IMR-90 (cell line): ENCODE measurements around the gene SAT2. TPM values are rescaled to one million over a fixed set of nuclear protein-coding genes. Genes with fewer than 3 reads are reported as not detected.

Experiments
- ATAC-seq: fragments of 200-7000 bp; cut with Tn5 transposase; 2 replicates; pipeline ENCODE4 v1.9.1; 2020; ENCODE audit warnings: low read depth, mild to moderate bottlenecking, moderate library complexity
- BruUV-seq: library from RNA; stranded (reverse); fragments of 400-500 nt; replicated peaks from 2 replicates; lab custom pipeline; 2021; lab: Mats Ljungman, UMichigan
- CTCF ChIA-PET: fragments of 300-600 bp; formaldehyde crosslinking; extraction: SDS; loops from one replicate; lab custom pipeline; 2021; ENCODE audit warnings: antibody characterized with exemption; lab: Yijun Ruan, JAX
- POLR2A ChIA-PET: fragments of 300-600 bp; sonication (Branson Sonifier 250); formaldehyde crosslinking; loops from one replicate; lab custom pipeline; 2022; ENCODE audit warnings: antibody characterized with exemption; ENCODE audit not compliant: unreplicated experiment; lab: Charles Lee
- DNase-seq: peaks from one replicate; pipeline ENCODE4 v3.0.0; 2013
- H2AFZ ChIP-seq: replicated peaks from 2 replicates; pipeline ENCODE3; 2013; ENCODE audit warnings: low read length, mild to moderate bottlenecking; ENCODE audit not compliant: poor library complexity
- H2AK5ac ChIP-seq: 2 replicates; pipeline ENCODE4 v1.6.1; 2013; ENCODE audit warnings: low read depth, low read length, inconsistent platforms
- H2AK9ac ChIP-seq: replicated peaks from 2 replicates; pipeline ENCODE3; 2013; ENCODE audit warnings: mild to moderate bottlenecking, low read depth, low read length, moderate library complexity; ENCODE audit not compliant: poor library complexity
- H2BK120ac ChIP-seq: 2 replicates; pipeline ENCODE4 v1.6.1; 2013; ENCODE audit warnings: low read depth, low read length, inconsistent platforms
- H2BK15ac ChIP-seq: 3 replicates; pipeline ENCODE4 v1.6.1; 2013; ENCODE audit warnings: low read depth, low read length, inconsistent platforms
- H2BK20ac ChIP-seq: 2 replicates; pipeline ENCODE4 v1.6.1; 2013; ENCODE audit warnings: low read depth, mild to moderate bottlenecking, inconsistent platforms, low read length, moderate library complexity
- H2BK5ac ChIP-seq: 2 replicates; pipeline ENCODE4 v1.6.1; 2013; ENCODE audit warnings: mild to moderate bottlenecking, low read depth, low read length, inconsistent platforms; ENCODE audit not compliant: poor library complexity, severe bottlenecking
- H3K14ac ChIP-seq: replicated peaks from 2 replicates; pipeline ENCODE4 v1.6.1; 2013; ENCODE audit warnings: low read depth, low read length, inconsistent platforms
- H3K18ac ChIP-seq: 2 replicates; pipeline ENCODE4 v1.6.1; 2013; ENCODE audit warnings: low read depth, low read length, control low read depth
- H3K23ac ChIP-seq: 2 replicates; pipeline ENCODE4 v1.6.1; 2013; ENCODE audit warnings: low read depth, low read length, inconsistent platforms
- H3K27ac ChIP-seq: 2 replicates; pipeline ENCODE4 v1.5.1; 2013; ENCODE audit warnings: mild to moderate bottlenecking, control low read depth, low read length; ENCODE audit not compliant: insufficient read depth
- H3K27me3 ChIP-seq: 2 replicates; pipeline ENCODE4 v1.6.1; 2013; ENCODE audit warnings: low read length; ENCODE audit not compliant: control insufficient read depth, insufficient read depth
- H3K36me3 ChIP-seq: 2 replicates; pipeline ENCODE4 v1.6.1; 2013; ENCODE audit warnings: low read length, mixed read lengths; ENCODE audit not compliant: control insufficient read depth, insufficient read depth
- H3K4ac ChIP-seq: 2 replicates; pipeline ENCODE4 v1.6.1; 2013; ENCODE audit warnings: low read depth, low read length, inconsistent platforms
- H3K4me1 ChIP-seq: 2 replicates; pipeline ENCODE4 v1.6.1; 2013; ENCODE audit warnings: low read length, mixed read lengths; ENCODE audit not compliant: control insufficient read depth, insufficient read depth
- H3K4me2 ChIP-seq: 2 replicates; pipeline ENCODE4 v1.6.1; 2013; ENCODE audit warnings: low read depth, mild to moderate bottlenecking, control low read depth, low read length, moderate library complexity
- H3K4me3 ChIP-seq: 2 replicates; pipeline ENCODE4 v1.5.1; 2013; ENCODE audit warnings: low read depth, mild to moderate bottlenecking, control low read depth, low read length, moderate library complexity; ENCODE audit not compliant: insufficient read depth
- H3K56ac ChIP-seq: 2 replicates; pipeline ENCODE4 v1.6.1; 2013; ENCODE audit warnings: low read length, inconsistent platforms; ENCODE audit not compliant: insufficient read depth; ENCODE audit errors: extremely low read depth
- H3K79me1 ChIP-seq, 2 experiments: 2 replicates each; pipeline ENCODE4 v1.6.1; 2013; ENCODE audit warnings: low read length in 2 of 2, inconsistent platforms in 1 of 2, low read depth in 1 of 2
- H3K9ac ChIP-seq: 2 replicates; pipeline ENCODE4 v1.6.1; 2013; ENCODE audit warnings: low read depth, low read length, control low read depth
- H3K9me1 ChIP-seq: 2 replicates; pipeline ENCODE4 v1.6.1; 2013; ENCODE audit warnings: low read length, inconsistent platforms; ENCODE audit not compliant: insufficient read depth
- H3K9me3 ChIP-seq: 2 replicates; pipeline ENCODE4 v1.6.1; 2013; ENCODE audit warnings: low read length; ENCODE audit not compliant: control insufficient read depth, insufficient read depth
- H4K20me1 ChIP-seq: 2 replicates; pipeline ENCODE4 v1.6.1; 2013; ENCODE audit warnings: low read length, inconsistent platforms; ENCODE audit not compliant: insufficient read depth
- H4K5ac ChIP-seq: 2 replicates; pipeline ENCODE4 v1.6.1; 2013; ENCODE audit warnings: mild to moderate bottlenecking, low read depth, low read length, control low read depth
- H4K8ac ChIP-seq, 2 experiments: 2 replicates each; pipeline ENCODE4 v1.6.1; 2013; ENCODE audit warnings: low read depth in 2 of 2, low read length in 2 of 2, control low read depth in 1 of 2, inconsistent platforms in 1 of 2
- H4K91ac ChIP-seq: 2 replicates; pipeline ENCODE4 v1.6.1; 2013; ENCODE audit warnings: low read depth, low read length, inconsistent platforms; ENCODE audit not compliant: insufficient read depth
- CEBPB ChIP-seq: IDR thresholded peaks from 2 replicates; pipeline ENCODE4 v1.6.1; 2012; ENCODE audit warnings: low read depth, low read length, improper control_type of control experiment
- CHD1 ChIP-seq: IDR thresholded peaks from 2 replicates; pipeline ENCODE4 v1.6.1; 2012; ENCODE audit warnings: low read depth, low read length, improper control_type of control experiment
- FOS ChIP-seq: fragments of 150-350 bp; IDR thresholded peaks from 2 replicates; pipeline ENCODE4 v1.6.1; 2016; ENCODE audit warnings: low read depth, low read length
- MAZ ChIP-seq: IDR thresholded peaks from 2 replicates; pipeline ENCODE4 v1.6.1; 2012; ENCODE audit warnings: low read depth, mild to moderate bottlenecking, low read length, improper control_type of control experiment, moderate library complexity, borderline replicate concordance
- MXI1 ChIP-seq: IDR thresholded peaks from 2 replicates; pipeline ENCODE4 v1.6.1; 2012; ENCODE audit warnings: low read depth, mild to moderate bottlenecking, low read length, moderate library complexity, borderline replicate concordance
- NFE2L2 ChIP-seq: fragments of 150-350 bp; IDR thresholded peaks from 2 replicates; pipeline ENCODE4 v1.6.1; 2016; ENCODE audit warnings: low read depth, mild to moderate bottlenecking, low read length
- POLR2A ChIP-seq: IDR thresholded peaks from 2 replicates; pipeline ENCODE4 v1.6.1; 2012; ENCODE audit warnings: mild to moderate bottlenecking, low read depth, low read length
- RAD21 ChIP-seq: IDR thresholded peaks from 2 replicates; pipeline ENCODE4 v1.6.1; 2012; ENCODE audit warnings: low read length, improper control_type of control experiment
- RCOR1 ChIP-seq: IDR thresholded peaks from 2 replicates; pipeline ENCODE4 v1.6.1; 2012; ENCODE audit warnings: mild to moderate bottlenecking, low read length, improper control_type of control experiment; ENCODE audit not compliant: insufficient replicate concordance
- RFX5 ChIP-seq: IDR thresholded peaks from 2 replicates; pipeline ENCODE4 v1.8.0; 2012; ENCODE audit warnings: low read depth, mild to moderate bottlenecking, low read length, moderate library complexity
- SMC3 ChIP-seq: fragments of 150-350 bp; IDR thresholded peaks from 2 replicates; pipeline ENCODE4 v1.6.1; 2016; ENCODE audit warnings: low read depth, mild to moderate bottlenecking, antibody characterized with exemption, low read length, moderate library complexity
- USF2 ChIP-seq: fragments of 150-350 bp; IDR thresholded peaks from 2 replicates; pipeline ENCODE4 v1.6.1; 2017; ENCODE audit warnings: mild to moderate bottlenecking, antibody characterized with exemption, low read length, low read depth
- WGBS, 2 experiments: methylation state at CpG; one replicate each; pipeline versions ENCODE4 v1.1.5 to v1.1.7; 2013; ENCODE audit warnings: missing lambda C conversion rate in 2 of 2; ENCODE audit not compliant: insufficient read length in 1 of 2; ENCODE audit errors: extremely low coverage in 2 of 2; 5-methylcytosine and 5-hydroxymethylcytosine counted together
- dilution Hi-C: fragments of 300-500 bp; cut with HindIII; formaldehyde crosslinking; loops from one replicate; pipeline ENCODE4 v1.14.3; 2018; ENCODE audit warnings: low sequenced_read_pairs; ENCODE audit not compliant: unreplicated experiment
- in situ Hi-C: fragments of 300-500 bp; cut with MboI; formaldehyde crosslinking; loops from 3 replicates; pipeline ENCODE4 v1.14.3; 2019; ENCODE audit warnings: low sequenced_read_pairs, inconsistent platforms, mixed read lengths
- intact Hi-C: fragments of 100-400 bp; cut with micrococcal nuclease; formaldehyde crosslinking; loops from 2 replicates; pipeline ENCODE4 v1.10.0; 2022
- polyA plus RNA-seq, 3 experiments: library from polyadenylated mRNA; depleted of rRNA; stranded (reverse); fragments of >200 nt; gene quantifications; 2 replicates each; pipeline ENCODE4 v1.2.3, GENCODE V29; 2012; ENCODE audit warnings: low replicate concordance in 1 of 3
- total RNA-seq: library from RNA; depleted of rRNA; stranded (reverse); fragments of >200 nt; gene quantifications from 2 replicates; pipeline ENCODE4 v1.2.3, GENCODE V29; 2012
- TF ChIP-seq, protein P1 (sequence below): conservative IDR thresholded peaks from 2 replicates; pipeline ENCODE4 v1.5.1; 2012; ENCODE audit warnings: mild to moderate bottlenecking, low read depth, low read length, improper control_type of control experiment

Gene SAT2
- total and polyA plus RNA-seq, 2 of the 4 experiments (the other 2 are of a cell fraction) = 20.4 to 45.9 TPM

GRCh38 chr17:7580604-7581575, 46.7 kb downstream of the SAT2 start:
- Histone ChIP-seq H2BK20ac (no peak overlapping the region), H4K20me1 (peaks cover 37% of the 10 kb centered on the region), H2BK15ac (no peak overlapping the region), H4K91ac (peak overlapping the region; percentile 10; the same call in 1 of the 2 replicates), H3K56ac (no peak overlapping the region), H4K5ac (no peak overlapping the region), H2BK5ac (peak overlapping the region; percentile 76), H3K23ac (no peak overlapping the region), H3K9me1 (peaks cover 20% of the 10 kb centered on the region), H3K4me3 (no peak overlapping the region), H3K79me1 (peaks cover 14 to 82% of the 10 kb centered on the region in 2 experiments), H2BK120ac (no peak overlapping the region), H3K4me1 (peaks cover 27% of the 10 kb centered on the region), H3K9ac (no peak overlapping the region), H3K18ac (no peak overlapping the region), H2AFZ (no peak overlapping the region), H3K27ac (no peak overlapping the region), H3K4ac (no peak overlapping the region; the same call in 1 of the 2 replicates), H2AK9ac (peak overlapping the region; percentile 57), H3K4me2 (no peak overlapping the region), H4K8ac (no peak overlapping the region), H3K9me3 (no peaks in the 10 kb centered on the region), H3K14ac (no peak overlapping the region), H3K36me3 (peaks cover 35% of the 10 kb centered on the region), H2AK5ac (peak overlapping the region; percentile 26; the same call in 1 of the 2 replicates), H3K27me3 (no peaks in the 10 kb centered on the region)
- intact Hi-C loops = no loop called here
- CTCF ChIA-PET = interaction anchor here (0.6 kb wide), 1 partner anchor 35 kb away, joined by 4 read pairs; no protein-coding TSS in a partner anchor
- dilution Hi-C loops = no loop called here
- POLR2A ChIA-PET = interaction anchor here (0.5 kb wide), 1 partner anchor 8 kb away, joined by 3 read pairs; no protein-coding TSS in a partner anchor
- WGBS, 2 experiments = 75% methylated on average over 5 of the region's 23 CpGs; no CpG with 5 or more reads in 1 of the 2 experiments
- in situ Hi-C loops = no loop called here
- no peak for ATAC-seq
- no peak for DNase-seq
- BruUV-seq = no TSS peak
- TF ChIP-seq, protein P1, sequence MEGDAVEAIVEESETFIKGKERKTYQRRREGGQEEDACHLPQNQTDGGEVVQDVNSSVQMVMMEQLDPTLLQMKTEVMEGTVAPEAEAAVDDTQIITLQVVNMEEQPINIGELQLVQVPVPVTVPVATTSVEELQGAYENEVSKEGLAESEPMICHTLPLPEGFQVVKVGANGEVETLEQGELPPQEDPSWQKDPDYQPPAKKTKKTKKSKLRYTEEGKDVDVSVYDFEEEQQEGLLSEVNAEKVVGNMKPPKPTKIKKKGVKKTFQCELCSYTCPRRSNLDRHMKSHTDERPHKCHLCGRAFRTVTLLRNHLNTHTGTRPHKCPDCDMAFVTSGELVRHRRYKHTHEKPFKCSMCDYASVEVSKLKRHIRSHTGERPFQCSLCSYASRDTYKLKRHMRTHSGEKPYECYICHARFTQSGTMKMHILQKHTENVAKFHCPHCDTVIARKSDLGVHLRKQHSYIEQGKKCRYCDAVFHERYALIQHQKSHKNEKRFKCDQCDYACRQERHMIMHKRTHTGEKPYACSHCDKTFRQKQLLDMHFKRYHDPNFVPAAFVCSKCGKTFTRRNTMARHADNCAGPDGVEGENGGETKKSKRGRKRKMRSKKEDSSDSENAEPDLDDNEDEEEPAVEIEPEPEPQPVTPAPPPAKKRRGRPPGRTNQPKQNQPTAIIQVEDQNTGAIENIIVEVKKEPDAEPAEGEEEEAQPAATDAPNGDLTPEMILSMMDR = no peak
- TF ChIP-seq USF2 (no peak), FOS (no peak), MAZ (no peak), CEBPB (no peak), NFE2L2 (no peak), POLR2A (no peak), SMC3 (no peak), RFX5 (no peak), RAD21 (no peak), RCOR1 (no peak), MXI1 (no peak), CHD1 (no peak)
